HG03521 (cell line): ENCODE results near the gene IFT122.
"Not testable (repeated sequence)": the region's sequence is repeated elsewhere in the genome, so short reads cannot be mapped to it uniquely, and the experiment has no call there.

Experiments used
- ATAC-seq: cut with Tn5 transposase; IDR thresholded peaks from one replicate; pipeline ENCODE4 v1.9.1; 2021; ENCODE audit warnings: mild to moderate bottlenecking, moderate library complexity; ENCODE audit not compliant: unreplicated experiment

Gene IFT122

DNA sequence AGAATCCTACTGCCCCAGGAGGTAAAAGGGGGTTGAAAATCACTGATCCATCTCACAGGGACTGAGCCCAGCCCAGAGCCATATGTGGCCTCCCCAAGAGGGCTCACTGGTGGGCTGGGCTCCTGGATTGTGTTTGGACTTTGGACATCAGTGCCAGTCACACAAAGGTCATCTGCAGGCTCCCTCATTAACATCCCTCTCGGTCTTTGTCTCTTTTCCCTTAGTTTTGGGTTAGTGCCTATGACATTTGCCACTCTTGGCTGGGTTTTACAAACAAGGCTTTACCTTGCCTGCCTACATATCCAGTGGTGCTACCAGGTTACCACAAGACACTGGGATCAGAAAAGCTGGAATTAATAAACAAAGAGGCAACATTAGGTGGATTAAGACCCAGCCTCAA, 27.9 kb downstream of the IFT122 start:
- ATAC-seq = no peak

DNA sequence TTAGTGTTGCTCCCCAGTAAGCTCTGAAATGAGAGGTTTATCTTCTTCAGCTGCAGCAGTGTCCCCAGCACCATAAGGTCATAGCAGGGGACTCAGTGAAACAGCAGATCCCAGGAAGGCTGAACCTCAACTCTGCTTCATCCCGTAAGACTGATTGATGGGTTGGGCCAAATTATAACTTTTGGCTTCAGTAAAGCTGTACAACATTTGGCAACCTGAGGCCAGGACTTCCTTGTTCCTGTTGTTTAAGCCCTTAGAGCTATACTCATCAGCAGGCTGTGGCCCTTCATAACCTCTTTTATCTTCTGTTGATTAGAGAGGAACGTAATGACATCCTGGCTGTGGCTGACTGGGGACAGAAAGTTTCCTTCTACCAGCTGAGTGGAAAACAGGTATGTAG, 29.0 kb downstream of the IFT122 start:
- no peak for ATAC-seq

DNA sequence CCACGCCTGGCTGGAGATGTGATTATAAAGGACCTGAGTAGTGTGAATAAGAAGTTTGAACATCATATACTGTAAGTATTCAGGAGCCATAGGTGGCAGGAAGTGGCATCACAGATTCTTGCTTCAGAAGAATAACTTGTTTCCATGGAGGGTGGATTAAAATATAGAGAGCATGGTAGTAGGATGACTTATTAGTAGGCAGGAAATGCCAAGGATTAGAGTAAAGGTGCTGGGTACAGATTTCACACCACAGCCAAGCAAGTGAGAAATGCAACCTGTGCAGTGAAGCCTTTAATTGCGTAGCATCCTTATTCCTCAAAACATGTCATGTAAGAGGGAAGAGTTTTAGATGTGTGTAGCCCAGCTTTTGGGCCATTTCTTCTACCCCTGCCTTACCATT, 30.8 kb downstream of the IFT122 start:
- ATAC-seq = no peak

DNA sequence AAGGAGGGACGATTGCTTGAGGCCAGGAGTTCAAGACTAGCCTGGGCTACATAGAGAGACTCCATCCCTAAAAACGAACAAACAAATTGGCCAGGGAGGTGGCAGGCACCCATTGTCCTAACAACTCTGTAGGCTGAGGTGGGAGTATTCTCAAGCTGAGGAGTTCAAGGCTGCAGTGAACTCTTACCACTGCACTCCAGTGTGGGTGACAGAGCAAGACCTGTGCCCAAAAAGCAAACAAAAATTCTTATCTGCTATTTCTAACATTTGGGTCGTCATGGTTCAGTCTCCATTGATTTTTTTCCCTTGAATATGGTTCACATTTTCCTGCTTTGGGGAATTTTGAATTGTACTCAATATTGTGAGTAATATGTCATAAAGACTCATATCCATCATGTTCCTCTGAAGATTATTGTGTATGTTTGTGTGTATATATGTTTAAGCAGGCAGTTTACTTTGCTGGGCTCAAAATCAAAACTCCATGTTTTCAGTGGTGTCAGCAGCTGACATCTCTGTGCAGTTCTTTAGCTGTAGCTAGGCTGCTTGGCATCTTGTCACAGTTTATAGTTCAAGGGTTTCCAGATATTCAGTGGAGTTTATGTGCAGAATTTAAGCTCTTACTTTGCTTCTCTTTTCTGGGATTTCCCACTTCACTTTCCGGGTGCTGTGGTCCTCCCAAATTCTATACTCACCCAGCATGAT, 33.2 kb downstream of the IFT122 start:
- ATAC-seq = no peak

DNA sequence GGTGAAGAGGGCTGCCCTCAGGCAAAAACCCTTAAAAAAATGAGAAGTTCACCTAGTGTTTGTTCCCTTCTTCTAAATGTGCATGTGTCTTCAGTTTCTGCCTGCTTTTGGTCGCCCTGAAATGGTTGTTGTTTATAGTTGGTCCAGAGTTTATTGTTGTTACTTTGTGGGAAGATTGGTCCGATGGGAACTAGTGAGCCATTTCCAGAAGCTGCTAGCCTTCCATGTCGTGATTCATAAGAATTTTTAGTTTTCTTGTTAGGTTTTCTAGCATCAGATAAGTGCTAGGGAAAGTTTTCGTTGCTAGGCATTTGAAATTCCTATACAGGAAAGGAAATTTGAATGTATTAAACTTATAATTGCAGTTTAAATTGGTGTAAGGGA, 33.7 kb downstream of the IFT122 start:
- no peak for ATAC-seq

DNA sequence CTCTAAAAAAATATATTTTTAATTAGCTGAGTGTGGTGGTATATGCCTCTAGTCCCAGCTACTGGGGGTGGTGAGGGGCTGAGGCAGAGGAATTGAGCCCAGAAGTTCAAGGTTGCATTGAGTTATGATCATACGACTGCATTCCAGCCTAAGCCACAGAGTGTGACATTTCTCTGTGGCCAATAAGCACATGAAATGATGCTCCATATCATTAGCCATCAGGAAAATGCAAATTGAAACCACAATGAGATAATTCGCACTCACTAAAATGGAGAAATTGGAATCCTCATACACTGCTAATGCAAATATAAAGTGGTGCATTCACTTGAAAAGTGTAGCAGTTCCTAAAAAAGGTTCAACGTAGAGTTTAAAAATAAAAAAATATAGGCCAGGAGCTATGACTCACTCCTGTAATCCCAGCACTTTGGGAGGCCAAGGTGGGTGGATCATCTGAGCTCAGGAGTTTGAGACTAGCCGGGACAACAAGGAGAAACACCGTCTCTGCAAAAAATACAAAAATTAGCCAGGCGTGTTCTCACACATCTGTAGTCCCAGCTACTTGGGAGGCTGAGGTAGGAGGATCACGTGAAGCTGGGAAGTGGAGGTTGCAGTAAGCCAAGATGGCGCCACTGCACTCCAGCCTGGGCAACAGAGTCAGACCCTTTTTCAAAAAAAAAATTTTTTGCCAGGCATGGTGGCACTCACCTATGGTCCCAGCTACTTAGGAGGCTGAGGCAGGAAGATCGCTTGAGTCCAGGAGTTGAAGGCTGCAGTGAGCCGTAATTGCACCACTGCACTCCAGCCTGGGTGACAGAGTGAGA, 35.2 kb downstream of the IFT122 start:
- no peak for ATAC-seq

DNA sequence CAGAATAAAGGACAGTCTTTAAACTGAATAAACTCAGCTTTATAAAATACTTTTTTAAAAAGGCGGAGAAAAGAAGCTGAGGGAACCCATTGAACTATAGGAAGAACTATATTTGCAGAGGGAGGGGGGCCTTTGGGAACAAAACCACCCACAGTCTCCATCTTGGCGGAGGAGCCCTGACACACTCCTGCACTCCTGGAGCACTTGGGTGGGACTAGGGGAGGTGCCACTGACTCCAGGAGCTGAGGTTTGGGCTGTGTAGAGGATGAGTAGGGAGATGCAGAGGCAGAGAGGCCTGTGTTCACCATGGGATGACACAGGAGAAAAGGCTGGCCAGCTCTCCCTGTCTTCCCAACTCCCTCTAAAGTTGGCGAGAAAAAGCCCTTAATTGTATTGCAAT, 35.8 kb downstream of the IFT122 start:
- no peak for ATAC-seq

DNA sequence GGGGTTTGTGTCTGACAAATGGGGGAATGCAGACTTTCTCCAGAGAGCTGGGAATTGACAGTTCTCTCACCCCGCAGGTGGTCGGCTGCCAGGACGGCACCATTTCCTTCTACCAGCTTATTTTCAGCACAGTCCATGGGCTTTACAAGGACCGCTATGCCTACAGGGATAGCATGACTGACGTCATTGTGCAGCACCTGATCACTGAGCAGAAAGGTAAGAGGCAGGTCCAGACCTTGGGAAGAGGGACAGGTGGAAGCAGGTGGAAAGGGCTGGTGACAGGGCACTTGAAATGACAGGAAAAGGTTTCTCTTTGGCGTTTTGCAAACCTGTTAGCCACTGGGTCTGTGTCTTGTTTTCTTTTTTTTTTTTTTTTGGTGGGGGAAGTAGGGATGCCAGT, 36.6 kb downstream of the IFT122 start:
- no peak for ATAC-seq

DNA sequence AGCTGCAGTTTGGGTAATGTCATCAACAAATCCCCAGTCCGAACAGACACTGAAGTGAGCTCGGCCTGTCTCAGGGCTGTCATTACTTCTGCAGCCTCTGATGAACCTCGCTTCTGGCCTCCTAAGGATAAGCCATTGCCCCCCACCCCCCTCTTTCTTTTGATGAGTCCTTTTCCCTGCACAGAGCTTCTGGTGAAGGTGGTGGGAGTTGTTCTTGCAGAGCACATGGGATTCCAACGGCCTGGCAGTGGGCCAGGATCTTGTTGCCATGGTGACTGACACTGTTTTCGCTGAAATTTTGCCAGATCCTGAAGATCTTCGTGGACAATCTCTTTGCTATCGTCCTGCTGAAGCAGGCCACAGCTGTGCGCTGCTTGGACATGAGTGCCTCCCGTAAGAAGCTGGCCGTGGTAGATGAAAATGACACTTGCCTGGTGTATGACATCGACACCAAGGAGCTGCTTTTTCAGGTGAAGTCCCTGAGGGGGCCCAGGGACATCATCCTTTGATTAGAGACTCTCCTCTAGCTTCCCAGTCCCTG, 41.3 kb downstream of the IFT122 start:
- not testable (repeated sequence) for ATAC-seq

DNA sequence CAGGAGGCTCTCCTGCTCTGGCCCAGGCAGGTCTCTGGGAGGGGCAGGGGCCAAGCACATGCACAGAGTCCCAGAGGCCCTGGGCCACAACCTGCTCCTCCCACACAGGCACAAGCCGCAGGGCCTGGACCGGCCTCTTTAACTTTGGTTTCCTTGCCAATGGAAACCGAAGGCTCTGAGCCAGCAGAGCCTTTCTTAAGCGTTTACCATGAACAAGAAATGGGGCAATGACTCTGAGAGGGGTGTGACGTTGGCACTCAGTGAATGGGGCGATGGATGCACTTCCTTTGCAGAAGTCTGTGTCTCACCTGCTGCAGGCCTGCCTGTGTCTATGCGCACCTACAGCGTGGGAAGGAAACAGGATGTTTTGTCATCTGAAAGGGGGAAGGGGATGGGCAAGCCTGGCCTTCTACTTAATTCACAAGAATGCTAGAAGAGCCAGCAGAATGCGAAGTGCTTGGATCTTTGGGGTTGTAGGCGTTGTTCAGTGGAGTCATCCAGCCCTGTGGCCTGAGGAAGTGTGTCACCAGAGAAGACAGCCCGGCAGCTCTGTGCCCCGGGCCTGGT, 41.8 kb downstream of the IFT122 start:
- no peak for ATAC-seq

DNA sequence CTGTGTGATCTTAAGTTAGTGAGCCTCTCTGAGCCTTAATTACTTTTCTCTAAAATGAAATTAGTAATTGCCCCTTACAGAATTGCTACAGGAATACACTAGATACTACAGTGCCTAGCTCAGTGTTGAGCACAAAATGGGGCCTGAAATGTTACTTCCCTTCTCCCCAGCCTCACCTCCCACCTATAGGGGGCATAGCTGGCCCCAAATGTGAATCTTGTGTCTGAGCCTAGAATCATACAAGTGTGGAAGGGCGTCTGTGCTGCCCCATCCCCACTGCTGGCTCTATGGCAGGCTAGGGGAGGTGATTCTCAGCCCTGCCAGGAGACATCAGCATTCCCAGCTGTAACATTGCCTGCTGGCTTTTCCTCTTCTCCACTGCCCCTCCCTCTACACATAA, 42.7 kb downstream of the IFT122 start:
- no peak for ATAC-seq

DNA sequence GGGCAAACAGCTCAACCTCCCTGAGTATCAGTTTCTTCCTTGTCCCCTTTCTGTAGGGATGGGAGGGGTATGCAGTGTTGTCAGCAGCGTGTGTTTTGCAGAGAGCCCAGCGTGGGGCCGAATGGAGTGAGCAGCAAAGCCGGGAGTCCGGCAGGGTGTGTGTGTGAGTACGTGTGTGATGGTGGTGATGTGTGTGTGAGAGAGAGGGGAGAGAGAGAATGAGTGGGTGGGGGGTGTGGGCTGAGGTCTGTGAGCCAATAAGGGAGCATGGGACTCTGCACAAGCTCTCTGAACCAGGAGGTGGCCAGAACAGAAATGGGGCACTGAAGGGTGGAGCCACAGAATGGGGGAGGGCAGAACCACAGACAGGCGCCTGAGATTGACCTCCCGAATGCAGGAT, 43.8 kb downstream of the IFT122 start:
- ATAC-seq = no peak

DNA sequence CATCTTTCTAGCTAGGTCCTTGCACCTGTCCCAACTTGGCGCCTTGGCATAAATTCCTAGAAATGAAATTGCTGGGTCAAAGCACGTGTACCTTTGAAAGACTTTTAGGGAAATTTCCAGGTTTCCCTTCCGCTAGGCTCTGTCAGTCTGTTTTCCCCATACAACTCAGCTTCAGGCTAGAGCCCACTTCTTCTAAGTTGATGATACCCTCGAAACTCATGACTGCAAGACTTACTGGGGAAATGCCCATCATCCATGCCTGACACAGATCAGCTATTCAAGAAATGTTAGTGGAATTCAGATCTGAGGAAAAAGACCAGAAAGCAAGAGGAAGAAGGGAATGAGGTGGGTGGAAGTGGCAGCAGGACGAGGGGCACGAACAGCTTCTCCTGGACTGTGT, 45.1 kb downstream of the IFT122 start:
- ATAC-seq = not testable (repeated sequence)

DNA sequence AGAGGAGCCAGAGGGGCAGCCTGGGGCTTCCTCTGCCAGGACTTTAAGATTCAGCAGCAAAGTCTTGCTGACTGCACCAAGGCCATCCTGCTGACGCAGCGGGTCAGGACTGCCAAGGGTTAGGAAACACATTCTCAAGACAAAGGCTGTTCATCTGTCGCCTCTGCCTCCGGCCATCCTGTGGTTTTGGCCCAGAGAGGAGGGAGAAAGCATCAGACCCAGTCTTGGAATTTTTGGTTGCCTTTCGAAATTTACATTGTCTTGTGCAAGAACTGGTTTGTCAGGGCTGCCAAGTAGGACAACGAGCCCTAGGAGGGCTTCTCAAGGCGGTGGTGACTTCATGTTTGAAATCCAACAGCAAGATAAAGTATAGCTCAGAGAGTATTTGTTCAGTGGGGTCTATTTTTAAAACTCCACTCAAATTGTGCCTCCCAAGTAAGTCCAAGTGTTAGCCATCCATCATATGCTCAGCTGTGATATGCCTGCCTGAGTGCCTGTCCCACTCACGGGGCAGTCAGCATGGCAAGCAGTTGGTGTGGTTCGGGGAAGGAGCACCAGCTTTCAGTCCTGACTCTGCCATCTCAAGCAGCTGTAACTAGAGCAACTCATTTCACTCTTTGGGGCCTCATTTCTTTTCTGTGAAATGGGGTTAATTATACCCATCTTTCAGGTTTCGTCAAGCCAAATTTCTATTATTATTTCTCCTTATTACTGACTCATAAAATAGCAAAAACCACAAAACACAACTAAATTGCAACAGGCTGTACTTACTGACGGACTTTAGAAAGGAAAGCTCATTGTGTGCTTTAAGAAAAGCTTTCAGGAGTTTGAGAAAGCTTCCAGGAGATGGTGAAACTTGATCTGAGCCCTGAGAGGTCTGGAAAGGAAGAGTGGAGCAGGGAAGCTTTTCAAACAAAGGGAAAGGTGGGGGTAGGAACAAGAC, 46.0 kb downstream of the IFT122 start:
- ATAC-seq = no peak

DNA sequence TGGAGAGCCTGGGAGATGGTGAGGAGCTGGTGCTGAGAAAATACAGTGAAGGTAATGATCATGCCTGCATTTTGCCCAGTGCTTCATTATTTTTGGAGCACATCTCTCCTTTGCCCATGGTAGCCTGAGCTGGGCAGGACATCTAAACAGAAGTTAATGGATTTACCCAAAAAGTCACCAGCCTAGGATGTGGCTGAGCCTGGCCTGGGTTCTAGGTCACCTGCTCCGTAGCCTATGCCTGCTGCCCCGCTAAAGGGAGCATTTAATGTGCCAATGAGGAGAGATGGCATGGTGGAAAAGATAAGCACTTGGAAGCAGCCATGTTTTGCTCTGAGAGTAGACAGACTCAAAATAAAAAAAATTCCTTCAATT, 46.6 kb downstream of the IFT122 start:
- ATAC-seq = no peak

DNA sequence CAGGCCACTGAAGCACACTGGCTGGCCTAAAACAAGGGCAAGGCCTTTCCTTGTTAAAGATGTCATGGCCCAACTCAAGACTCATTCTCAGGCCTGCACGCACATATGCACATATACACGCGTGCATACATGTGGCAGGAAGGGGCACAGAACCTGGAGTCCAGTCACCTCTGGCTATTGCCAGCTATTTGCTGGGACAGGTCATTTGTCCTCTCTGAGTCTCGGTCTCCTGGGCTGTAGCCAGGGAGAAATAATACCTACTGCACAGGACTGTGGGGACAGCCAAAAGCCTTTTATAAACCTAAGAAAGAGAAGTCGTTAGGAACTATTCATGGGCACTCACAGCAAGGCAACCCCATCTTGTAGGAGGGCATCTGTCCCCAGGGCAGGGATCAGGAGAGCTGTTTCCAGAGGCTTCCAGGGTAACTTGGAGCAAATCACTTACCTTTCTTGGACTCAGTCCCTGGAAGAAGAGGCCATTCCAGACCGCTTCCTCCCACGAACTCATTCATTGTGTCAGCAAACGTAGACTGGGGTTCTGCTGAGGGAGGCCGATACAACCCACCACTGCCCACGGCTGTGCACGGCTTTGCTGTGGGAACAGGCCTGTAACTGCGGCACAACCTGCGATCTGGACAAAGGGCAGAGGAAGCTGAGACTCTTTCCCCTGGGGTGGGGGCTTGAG, 47.3 kb downstream of the IFT122 start:
- ATAC-seq = no peak

DNA sequence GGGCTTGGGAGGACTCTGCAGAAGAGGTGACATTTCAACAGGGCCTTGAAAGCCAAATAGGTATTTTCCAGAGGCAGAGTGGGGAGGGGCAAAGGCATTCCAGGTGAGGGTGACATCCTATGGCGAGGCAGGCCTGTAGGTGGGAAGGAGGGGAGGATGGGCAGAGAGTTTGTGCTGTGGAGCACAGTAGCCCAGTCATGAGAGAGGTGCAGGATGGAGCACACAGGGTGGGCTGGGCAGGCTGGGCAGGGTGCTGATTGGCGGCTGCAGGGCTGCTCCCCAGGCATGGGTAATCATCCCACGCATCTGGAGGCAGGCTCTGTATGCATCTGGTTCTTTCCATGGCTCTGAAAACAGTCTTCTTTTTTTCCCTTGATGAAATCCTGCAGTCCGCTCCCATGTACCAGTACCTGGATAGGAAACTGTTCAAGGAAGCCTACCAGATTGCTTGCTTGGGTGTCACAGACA, 47.9 kb downstream of the IFT122 start:
- ATAC-seq = not testable (repeated sequence)

DNA sequence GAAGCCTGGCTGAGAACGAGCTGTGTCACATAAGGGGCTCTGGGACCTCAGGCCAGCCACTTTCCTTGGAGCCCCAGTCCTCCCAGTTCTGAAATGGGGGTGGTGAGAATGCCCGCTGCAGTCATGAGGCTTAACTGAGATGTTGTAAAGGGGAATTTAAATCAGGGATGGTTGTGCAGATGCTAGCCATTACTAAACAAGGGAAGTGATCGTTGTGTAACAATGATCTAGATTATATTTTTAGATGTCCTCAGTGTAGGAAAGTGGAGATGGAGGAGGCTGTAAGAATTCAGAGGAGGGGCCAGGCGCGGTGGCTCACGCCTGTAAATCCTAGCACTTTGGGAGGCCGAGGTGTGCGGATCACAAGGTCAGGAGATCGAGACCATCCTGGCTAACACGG, 49.2 kb downstream of the IFT122 start:
- ATAC-seq = not testable (repeated sequence)

DNA sequence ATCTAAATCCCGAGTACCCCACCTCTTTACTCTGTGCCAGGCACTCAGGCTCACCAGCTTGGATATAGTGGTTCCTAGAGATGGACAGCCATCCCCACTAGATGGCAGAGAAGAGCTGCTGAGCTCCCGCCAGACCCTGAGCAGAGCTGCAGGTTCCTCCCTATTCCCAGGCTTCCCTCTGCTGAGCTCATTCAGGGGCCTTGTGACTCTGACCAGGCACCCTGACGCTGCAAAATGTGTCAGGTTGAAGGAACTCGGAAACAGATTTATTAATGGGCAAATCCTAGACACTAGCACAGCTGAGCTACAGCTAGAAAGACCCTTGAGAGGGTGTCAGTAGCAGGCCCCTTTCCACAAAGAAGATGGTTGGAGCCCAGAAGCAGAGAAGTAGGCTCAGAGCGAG, 50.2 kb downstream of the IFT122 start:
- ATAC-seq = peak; percentile 65

DNA sequence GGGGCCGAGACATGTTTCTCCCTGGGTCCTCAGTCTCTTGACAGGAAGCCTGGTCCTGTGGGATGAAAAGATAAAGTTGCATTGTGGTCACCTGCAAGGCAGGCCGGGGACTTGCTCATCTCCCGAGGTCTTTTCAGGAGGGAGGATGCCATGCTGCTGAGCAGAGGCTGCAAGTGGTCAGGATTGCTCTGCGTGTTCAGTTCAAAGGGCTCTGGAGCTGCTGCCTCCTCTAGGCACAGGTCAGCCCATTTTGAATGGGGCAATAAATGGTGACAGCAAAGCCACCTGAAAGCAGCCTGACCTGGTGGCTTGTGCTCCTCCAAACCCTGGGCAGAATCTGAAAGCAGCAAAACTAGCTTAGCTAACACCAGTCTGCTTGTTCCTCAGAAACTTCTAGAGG, 51.1 kb downstream of the IFT122 start:
- ATAC-seq = not testable (repeated sequence)
